Hematopoietic multipotent progenitor cell treated with erythropoietin and hydrocortisone succinate and interleukin-3 and kit ligand, for 8 days (in vitro differentiated cells): Measurements from ENCODE around the gene CFDP1.

Experiments used
- DNase-seq: peaks from one replicate; pipeline ENCODE4 v3.0.0-alpha.2; 2015

CFDP1 gene

GRCh38 chr16:75262800-75263127 lies 170.5 kb downstream of the CFDP1 start:
- no peak for DNase-seq

GRCh38 chr16:75262104-75262799 lies 171.1 kb downstream of the CFDP1 start:
- DNase-seq, result no peak

- no peak for DNase-seq
Observed at GRCh38 chr16:75261590-75262078, 171.7 kb downstream of the CFDP1 start.

- no peak for DNase-seq
Observed at GRCh38 chr16:75260851-75261589, 172.3 kb downstream of the CFDP1 start.

GRCh38 chr16:75258807-75259141 lies 174.5 kb downstream of the CFDP1 start:
- no peak for DNase-seq

GRCh38 chr16:75257886-75258806 lies 175.2 kb downstream of the CFDP1 start:
- no peak for DNase-seq

- DNase-seq, result no peak
Observed at GRCh38 chr16:75256696-75257343, 176.5 kb downstream of the CFDP1 start.

- DNase-seq, result no peak
Observed at GRCh38 chr16:75256059-75256571, 177.2 kb downstream of the CFDP1 start.

- no peak for DNase-seq
Observed at GRCh38 chr16:75254359-75254837, 178.9 kb downstream of the CFDP1 start.

GRCh38 chr16:75252946-75253911 lies 180.1 kb downstream of the CFDP1 start:
- no peak for DNase-seq

GRCh38 chr16:75252049-75252864 lies 181.0 kb downstream of the CFDP1 start:
- no peak for DNase-seq

- peak; percentile 69 for DNase-seq
Observed at GRCh38 chr16:75251280-75252048, 181.8 kb downstream of the CFDP1 start, which contains the start of gene BCAR1. BCAR1 (minus strand) TSS chr16:75251624; CDS start chr16:75251482, 142 bp downstream.

GRCh38 chr16:75250809-75251279 lies 182.5 kb downstream of the CFDP1 start:
- no peak for DNase-seq

GRCh38 chr16:75250089-75250808 lies 183.1 kb downstream of the CFDP1 start:
- DNase-seq, result no peak

GRCh38 chr16:75249441-75249840 lies 183.9 kb downstream of the CFDP1 start:
- no peak for DNase-seq

GRCh38 chr16:75248536-75249380 lies 184.5 kb downstream of the CFDP1 start:
- DNase-seq, result no peak

GRCh38 chr16:75248142-75248535 lies 185.2 kb downstream of the CFDP1 start:
- peak; percentile 49 for DNase-seq

GRCh38 chr16:75247249-75247648 lies 186.1 kb downstream of the CFDP1 start:
- DNase-seq, result no peak
